HG03378 (cell line): ENCODE results near the gene FLRT2.

Experiments
- ATAC-seq: cut with Tn5 transposase; IDR thresholded peaks from one replicate; pipeline ENCODE4 v1.9.1; 2021; ENCODE audit warnings: mild to moderate bottlenecking, moderate library complexity; ENCODE audit not compliant: unreplicated experiment

The FLRT2 gene

DNA sequence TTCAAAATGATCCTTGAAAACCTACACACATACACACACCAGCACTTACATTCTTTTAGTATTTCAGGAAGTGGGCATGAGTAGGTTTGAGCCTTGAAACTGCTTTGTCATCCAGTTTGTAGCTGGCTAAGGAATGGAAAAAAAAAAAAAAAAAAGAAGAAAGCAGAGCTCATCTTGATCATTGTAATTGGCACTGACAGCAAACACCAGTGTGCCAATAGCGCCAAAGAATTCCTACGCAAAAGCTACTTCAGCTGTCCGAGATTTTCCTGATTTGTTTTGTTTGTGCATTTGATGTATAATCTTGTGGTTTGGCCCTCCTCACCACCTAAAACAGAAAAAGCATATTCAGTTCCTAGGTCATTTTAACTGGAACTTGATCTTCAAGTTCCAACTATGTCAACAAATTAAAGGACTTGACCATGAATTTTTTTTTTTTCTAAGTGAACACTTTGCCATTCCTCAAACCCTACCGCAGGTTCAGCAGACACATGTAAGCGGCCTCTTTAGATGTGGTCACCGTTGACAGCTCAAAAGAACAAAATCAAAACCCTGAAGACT, 57.3 kb downstream of the FLRT2 start:
- ATAC-seq: no peak

DNA sequence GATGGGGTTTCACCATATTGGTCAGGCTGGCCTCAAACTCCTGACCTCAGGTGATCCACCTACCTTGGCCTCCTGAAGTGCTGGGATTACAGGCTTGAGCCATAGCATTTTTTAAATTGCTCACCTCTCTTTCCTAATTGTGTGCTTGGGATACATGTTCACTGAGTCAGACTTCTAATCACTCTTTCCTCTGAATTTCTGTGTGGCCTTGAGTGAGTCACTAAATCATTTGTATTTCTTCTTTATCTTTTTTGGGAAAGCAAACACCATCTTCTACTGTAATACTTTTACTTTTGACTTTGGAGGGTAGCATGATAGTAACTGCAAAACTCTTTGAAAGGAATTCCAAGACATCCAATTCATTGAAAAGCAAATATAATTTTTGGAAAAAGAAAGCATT, 60.8 kb downstream of the FLRT2 start:
- no peak for ATAC-seq

DNA sequence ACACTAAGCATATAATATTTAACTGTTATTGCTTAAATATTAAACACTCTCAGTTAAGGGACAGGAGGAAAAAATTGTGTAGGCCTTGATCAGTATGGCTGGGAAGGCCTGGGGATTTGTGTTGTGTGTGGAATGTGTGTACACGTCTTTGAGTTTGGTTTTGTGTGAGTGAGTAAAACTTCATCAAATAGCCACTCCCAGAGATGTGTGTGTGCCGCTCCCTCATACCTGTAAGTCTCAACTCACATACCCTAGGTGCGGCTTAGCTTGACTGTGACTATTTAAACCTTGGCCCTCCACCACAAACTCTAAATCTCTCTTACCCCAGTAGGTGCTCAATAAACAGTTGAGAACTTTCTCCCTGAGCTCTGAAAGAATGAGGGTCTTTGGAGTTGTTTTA, 64.3 kb downstream of the FLRT2 start:
- ATAC-seq: no peak

DNA sequence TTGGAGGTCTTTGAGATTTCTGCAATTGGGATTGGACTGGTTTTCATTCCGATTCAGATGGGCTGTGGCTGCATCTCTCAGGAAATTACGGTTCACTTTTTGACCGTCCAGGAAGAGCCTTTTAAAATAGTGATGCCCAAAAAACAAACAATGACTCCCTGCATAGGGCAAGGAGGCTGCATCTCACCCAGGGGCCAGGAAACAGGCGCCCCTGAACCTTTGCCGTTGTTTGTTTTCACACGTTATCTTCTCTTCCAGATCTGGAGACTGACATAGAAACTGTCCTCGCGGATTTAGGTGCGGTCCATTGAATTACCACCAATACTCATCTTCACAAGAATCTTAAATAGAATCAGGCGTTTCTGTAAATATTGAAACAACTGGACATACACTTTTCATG, 66.0 kb downstream of the FLRT2 start:
- no peak for ATAC-seq

DNA sequence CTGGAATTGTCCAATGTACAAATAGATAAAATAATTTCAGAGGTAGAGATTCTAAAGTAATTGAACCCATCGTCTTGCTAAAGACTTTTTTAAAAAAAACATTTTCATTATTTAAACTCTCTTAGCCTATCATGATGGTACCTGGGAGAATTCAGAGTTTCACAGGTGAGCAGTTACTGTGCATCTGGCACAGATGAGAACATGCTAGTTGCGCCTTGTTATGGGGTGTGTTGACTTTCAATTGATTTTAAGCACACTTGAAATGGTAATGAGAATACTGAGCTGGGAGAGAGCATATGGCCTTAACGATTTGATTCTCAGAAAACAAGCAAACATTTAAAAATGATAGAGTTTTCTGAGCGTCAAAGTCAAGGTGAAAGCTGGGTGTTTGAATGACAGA, 66.6 kb downstream of the FLRT2 start:
- no peak for ATAC-seq

DNA sequence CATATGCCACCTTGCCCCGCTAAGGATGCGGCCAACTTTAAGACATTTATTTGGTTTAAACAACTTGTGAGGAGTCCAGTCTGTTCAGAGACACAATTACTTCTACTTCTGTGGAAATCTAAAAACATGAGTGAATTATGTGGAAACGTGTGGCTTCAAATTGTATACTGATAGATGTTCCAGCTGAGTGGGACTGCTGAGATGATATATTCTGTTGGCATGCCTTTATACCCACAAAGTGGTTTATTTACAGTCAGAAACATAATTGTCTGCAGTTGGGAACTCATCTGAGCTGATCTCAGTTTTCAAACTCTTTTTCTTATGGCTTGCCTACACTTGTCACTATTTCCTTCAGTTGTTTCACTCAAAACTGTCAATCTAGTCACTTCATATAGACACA, 67.8 kb downstream of the FLRT2 start:
- ATAC-seq: no peak

DNA sequence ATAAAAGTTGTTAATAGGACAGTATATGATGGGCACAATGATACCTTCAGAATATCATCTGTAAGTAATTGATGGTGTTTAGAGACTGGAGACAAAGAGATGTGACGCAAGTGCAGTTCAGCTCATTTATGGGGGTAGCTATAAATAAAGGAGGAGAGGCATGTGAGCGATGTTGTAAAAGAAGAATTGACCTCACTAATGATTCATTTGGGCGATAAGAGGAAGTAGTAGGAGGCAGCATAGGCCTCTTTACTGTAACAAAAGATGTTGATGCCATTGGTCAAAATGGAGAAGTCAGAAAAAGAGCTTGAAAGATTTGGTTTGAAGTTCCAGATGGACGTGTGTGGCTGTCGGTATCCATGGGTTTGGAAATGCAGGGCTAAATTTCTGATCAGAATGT, 70.0 kb downstream of the FLRT2 start:
- no peak for ATAC-seq

DNA sequence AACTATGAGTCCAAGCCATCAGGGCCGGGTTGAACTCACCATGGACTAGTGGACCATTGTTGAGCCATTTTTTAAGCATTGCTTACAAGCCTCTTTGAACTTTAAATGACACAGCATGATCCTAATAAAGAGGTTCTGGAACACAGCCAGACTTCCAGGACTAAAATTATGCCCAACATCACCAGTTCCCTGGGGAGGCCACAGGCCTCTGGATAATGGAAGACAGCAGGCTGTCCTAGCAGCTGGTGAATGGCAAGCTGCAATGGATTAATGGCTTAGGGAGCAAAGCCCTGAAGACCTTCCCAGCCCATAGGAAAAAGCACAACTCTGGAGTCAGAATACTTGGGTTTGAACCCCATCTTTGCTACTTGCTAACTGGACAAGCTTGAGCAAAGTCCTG, 71.3 kb downstream of the FLRT2 start:
- no peak for ATAC-seq

DNA sequence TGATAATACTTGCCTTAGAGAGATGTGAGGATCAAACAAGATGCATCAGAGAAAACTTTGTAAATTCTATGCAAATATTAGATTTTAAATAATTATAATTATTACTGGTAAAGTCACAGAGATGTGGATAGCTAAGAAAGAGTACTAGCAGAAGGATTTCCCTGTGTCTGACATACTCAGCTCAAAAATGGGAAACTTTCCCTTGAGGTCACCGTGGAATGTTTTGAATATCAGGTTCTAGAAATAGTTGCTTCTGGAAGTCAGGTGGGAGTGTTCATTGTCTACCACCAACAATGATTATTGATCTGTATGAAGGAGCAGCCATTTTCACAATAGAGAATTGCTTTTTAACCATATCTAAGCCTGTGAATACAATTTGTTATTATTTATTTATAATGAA, 71.7 kb downstream of the FLRT2 start:
- no peak for ATAC-seq

DNA sequence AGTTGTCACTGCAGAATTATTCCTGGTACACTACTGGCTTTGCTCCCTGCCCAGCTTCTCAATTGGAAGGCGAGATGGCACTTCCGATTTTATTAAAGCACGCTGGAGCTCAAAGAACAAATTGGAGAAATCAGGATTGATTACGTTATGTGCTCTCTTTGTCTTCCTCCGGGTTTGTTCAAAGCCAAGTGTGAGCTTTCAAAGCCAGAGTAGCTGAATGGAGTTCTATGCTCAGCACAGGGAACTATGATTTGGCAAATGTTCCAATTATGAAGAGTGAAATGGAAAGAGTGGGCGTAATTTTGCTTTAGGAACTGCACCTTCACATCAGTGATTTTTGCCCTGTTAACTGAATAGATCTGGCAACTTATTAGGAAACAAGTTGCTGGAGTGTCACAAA, 72.4 kb downstream of the FLRT2 start:
- ATAC-seq: no peak

DNA sequence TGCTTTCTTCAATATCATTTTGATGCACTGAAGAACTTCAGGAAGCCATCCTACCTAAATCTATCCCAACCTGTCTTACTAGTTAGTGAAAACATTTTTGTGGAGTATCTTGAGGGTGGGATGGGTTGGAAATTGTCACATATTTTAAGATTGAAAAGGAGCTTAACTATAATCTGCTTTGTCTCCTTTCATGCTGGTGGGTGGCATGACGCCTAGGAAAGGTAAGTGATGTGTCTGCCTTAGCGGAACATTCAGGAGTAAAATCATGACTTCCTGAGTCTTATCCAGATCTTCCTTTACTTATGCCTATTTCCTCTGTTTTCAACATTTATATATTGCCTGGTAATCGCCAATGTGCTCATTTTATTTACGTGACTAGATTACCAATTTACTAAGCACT, 74.1 kb downstream of the FLRT2 start:
- ATAC-seq: no peak

DNA sequence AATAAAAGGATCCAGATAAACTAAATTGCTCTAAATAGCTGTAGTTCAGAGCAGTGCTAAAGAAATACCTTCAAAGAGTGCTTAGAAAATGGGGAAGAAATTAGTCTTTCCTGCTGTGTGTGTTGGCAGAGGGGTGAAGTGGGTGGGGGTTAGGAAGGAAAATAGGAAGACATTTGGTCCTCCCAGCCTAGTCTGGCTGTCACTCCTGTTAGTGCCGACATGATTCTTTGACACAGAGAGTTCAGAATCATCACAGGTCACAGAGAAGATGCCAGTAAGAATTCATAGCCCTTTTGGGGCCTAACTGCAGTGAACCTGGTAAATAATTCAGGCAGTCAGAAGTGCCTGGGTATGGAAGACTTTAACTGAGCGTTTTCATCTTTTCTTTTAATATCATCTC, 74.8 kb downstream of the FLRT2 start:
- no peak for ATAC-seq

DNA sequence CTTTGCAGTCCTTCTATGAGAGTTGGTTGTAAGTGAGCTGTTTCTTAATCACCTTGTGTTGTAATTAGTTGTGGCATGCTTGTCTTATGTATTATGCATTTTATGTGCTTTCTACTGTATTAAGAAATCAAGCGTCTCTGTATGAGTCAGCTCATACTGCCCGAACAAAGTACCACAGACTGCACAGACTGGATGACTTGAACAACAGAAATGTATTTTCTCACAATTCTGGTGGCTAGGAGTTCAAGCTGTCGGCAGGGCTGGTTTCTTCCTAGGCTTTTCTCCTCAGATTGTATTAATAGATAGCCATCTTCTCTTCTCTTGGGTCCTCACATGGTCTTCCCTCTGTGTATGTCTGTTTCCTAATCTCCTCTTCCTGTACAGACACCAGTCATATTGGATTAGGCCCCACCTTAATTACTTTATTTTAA, 77.7 kb downstream of the FLRT2 start:
- no peak for ATAC-seq

DNA sequence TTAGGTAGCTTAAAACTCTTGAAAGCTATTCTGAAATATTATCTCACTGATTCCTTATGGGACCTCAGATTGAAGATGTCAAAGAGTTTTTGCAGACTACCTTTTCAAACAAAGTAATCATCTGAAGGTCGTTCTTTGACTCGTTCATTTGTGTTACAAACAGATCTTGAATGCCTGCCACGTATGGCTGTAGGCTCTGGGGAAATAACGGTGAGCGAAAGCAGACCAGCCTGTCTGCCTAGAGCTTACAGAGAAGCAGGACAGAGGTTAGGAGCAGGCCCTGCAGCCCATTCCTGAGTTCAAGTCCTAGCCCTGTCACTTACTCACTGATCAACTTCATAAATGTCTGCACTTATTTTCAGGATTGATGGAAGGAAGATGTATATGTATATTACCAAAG, 83.6 kb downstream of the FLRT2 start:
- ATAC-seq: no peak

DNA sequence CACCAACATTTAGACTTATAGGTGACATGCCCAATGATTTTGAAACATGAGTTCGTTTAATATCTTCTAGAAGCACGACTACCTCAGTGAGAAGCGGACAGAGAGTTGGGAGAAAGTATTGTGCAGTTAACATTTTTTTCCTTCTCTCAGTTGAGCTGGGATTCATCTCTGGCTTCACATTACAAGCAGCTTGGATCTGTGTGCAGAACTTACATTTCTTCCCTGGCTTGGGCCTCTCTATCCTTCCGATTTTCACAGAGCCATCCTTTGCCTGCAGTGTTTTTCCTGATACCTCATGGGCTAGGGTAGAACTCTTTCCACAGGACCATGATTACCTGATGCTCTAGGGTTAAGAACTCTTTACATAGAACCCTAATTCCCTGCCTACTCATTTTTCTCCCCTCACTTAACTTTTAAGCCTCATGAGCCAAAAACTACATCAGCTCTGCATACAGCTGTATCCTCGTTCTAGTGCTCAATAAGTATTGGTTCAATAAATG, 86.5 kb downstream of the FLRT2 start:
- no peak for ATAC-seq

DNA sequence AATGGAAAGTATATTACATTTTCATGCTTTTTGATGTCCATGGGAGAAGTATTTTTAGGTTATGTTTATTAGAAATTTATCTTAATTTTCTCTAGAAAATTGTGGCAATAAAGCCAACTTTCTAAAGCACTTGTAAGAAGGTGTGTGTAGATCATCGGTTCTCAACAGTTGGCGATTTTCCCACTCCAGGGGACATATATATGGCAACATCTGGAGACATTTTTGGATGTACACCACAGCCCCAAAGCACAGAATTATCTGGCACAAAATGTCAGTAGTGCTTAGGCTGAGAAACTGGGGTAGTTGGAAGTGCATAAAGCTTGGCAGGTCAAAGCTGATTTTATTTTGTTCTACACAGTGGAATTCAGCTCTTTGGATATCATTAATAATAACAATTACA, 86.9 kb downstream of the FLRT2 start:
- no peak for ATAC-seq

DNA sequence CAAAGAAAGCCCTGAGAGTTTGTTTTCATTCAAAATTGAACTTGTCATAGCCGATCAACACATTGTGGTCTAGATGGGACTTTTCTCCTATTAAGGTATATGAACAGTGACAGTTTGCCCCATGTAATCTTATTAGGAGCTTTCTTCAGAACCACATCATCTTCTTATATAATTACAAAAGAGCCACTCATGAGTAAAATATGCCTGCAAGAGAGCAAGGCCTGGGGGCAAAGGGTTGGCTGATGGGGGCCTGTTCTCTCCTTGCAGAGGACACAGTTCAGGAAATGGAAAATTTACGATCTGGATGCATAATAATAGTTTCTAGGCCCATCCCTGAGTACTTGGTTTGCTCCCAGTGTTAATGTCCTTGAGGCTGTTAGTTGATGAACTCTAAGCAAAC, 87.8 kb downstream of the FLRT2 start:
- ATAC-seq: no peak

DNA sequence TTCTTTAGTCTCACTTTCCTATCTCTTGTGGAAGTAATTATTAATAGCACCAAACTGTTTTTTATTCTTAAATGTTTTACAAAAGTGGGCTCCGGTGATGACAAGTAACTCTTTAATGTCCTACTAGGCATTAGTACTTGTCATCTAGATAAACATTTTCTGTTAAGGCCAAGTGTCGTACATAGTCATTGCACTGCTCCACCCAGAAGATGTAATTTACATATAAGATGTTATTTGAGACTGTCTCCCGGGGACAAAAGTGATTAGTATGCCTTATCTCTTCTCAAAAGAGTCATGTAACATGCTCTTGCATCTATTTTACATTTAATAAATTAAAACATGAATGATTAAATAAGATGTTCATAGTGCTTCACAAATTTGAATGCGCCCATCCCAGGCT, 88.4 kb downstream of the FLRT2 start:
- no peak for ATAC-seq

DNA sequence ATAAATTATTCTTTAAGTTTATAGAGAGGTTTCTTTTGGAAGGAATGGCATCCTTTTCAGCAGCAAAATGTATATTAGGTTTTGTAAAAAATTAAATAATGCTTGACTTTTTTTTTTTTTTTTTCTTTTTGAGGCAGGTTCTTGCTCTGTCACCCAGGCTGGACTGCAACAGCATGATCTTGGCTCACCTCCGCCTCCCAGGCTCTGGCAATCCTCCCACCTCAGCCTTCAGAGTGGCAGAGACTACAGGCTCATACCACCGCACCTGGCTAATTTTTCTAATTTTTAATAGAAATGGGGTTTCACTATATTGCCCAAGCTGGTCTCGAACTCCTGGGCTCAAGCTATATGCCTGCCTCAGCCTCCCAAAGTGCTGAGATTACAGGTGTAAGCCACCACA, 89.0 kb downstream of the FLRT2 start:
- ATAC-seq: no peak

DNA sequence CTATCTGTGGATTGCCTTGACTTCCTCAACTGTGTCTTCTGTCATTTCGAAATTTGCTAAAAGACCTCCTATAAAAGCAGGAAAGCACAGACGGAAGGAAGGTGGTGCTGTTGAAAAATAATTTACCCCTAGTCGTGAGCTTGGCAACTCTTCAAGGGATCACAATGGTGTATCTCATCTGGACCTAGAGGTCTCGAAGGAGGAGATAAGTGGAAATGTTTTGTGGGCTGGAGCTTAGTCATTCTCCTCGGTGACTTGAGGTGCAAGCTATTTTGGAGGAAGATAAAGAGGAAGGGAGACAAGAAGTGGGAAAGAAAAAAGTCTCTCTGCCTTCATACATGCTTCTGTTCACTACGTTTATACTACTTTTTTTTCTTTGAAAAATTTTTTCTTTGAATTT, 89.9 kb downstream of the FLRT2 start:
- no peak for ATAC-seq

DNA sequence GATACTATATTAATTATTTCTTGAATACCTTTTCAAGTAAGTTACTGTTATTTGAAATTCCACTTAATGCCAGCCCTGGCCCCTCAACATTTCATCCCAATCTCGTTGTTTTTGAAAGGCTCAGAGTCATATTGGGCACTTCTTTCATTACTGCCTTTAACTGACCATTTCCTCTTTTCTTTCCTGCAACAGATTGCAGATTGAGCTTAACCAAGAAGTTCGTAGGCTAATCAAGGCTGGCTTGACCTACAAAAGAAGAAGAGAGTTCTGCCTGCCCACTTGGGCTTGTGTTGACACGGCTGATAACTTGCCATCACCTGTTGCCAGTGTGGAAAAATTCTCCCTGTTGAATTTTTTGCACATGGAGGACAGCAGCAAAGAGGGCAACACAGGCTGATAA, 91.0 kb downstream of the FLRT2 start:
- ATAC-seq: no peak

DNA sequence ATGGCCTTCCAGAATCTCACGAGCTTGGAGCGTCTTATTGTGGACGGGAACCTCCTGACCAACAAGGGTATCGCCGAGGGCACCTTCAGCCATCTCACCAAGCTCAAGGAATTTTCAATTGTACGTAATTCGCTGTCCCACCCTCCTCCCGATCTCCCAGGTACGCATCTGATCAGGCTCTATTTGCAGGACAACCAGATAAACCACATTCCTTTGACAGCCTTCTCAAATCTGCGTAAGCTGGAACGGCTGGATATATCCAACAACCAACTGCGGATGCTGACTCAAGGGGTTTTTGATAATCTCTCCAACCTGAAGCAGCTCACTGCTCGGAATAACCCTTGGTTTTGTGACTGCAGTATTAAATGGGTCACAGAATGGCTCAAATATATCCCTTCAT, 92.2 kb downstream of the FLRT2 start:
- no peak for ATAC-seq

DNA sequence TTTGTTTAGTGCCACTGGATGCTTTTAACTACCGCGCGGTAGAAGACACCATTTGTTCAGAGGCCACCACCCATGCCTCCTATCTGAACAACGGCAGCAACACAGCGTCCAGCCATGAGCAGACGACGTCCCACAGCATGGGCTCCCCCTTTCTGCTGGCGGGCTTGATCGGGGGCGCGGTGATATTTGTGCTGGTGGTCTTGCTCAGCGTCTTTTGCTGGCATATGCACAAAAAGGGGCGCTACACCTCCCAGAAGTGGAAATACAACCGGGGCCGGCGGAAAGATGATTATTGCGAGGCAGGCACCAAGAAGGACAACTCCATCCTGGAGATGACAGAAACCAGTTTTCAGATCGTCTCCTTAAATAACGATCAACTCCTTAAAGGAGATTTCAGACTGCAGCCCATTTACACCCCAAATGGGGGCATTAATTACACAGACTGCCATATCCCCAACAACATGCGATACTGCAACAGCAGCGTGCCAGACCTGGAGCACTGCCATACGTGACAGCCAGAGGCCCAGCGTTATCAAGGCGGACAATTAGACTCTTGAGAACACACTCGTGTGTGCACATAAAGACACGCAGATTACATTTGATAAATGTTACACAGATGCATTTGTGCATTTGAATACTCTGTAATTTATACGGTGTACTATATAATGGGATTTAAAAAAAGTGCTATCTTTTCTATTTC, 93.2 kb downstream of the FLRT2 start:
- ATAC-seq: no peak
